ENCODE measurements around the gene TMEM247. TPM values are rescaled to one million over a fixed set of nuclear protein-coding genes. Genes with fewer than 3 reads are reported as not detected.

Gene TMEM247
- total RNA-seq, 1 donor from 2014 or later, result not detected

DNA sequence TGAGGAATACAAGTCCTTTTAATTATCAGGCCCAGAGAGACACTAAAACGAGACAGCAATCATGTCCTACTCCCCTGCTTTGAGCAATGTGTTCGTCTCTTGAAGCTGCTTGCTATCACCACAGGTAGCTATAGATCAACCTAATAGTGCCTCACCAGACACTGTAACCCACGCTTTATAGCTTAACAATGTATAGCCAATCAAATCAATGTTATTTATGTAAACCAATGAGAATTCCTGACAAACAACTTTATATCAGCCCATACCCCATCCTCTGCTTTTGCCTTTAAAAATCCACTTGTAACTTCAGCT is 26.1 kb downstream of the TMEM247 start:
- H3K27me3 Mint-ChIP-seq, result peaks cover 7% of the 10 kb centered on the region
- TF ChIP-seq, protein P1, sequence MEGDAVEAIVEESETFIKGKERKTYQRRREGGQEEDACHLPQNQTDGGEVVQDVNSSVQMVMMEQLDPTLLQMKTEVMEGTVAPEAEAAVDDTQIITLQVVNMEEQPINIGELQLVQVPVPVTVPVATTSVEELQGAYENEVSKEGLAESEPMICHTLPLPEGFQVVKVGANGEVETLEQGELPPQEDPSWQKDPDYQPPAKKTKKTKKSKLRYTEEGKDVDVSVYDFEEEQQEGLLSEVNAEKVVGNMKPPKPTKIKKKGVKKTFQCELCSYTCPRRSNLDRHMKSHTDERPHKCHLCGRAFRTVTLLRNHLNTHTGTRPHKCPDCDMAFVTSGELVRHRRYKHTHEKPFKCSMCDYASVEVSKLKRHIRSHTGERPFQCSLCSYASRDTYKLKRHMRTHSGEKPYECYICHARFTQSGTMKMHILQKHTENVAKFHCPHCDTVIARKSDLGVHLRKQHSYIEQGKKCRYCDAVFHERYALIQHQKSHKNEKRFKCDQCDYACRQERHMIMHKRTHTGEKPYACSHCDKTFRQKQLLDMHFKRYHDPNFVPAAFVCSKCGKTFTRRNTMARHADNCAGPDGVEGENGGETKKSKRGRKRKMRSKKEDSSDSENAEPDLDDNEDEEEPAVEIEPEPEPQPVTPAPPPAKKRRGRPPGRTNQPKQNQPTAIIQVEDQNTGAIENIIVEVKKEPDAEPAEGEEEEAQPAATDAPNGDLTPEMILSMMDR (conservative IDR thresholded peaks at IDR 0.05), result no peak
- H3K9me3 Mint-ChIP-seq, result peaks cover 4% of the 10 kb centered on the region
- no peaks in the 10 kb centered on the region for H3K4me1 Mint-ChIP-seq (ENCODE audit: unreplicated experiment)
- no peak for DNase-seq (ENCODE audit: extremely low spot score, unreplicated experiment)
- H3K36me3 Mint-ChIP-seq, result no peaks in the 10 kb centered on the region
- H3K27ac Mint-ChIP-seq, result no peak overlapping the region
- H3K4me3 Mint-ChIP-seq, result no peak overlapping the region

DNA sequence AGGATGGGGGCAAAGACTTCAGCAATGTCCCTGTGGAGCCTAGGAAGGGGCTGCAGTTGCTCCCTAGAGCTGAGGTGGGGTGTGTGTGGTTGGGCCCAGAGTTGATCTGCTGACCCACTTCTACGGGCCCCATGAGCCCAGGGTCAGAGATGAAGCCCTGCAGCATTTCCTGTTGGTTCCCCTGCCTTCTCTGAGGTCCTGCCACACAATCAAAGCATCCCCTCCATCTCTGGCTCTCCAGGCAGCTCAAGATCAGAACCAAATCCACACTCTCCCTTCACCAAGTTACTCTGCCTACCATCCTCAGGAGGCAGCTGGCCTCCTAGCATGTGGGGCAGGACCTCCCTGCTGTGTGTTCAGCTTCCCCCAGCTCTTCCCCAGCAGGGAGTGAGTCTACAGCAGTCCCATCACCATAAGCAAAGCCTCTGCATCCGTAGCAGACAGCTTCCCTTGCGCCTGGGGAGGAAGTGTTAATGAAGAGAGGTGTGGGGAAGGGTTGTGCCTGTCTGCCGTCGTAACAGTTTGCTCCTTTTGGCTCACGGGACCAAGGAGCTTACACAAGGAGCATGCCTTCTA is 26.9 kb downstream of the TMEM247 start:
- peaks cover 7% of the 10 kb centered on the region for H3K27me3 Mint-ChIP-seq
- DNase-seq (ENCODE audit: extremely low spot score, unreplicated experiment), result no peak
- H3K4me1 Mint-ChIP-seq (ENCODE audit: unreplicated experiment), result no peaks in the 10 kb centered on the region
- no peak overlapping the region for H3K4me3 Mint-ChIP-seq
- H3K27ac Mint-ChIP-seq, result no peak overlapping the region
- no peaks in the 10 kb centered on the region for H3K36me3 Mint-ChIP-seq
- H3K9me3 Mint-ChIP-seq, result peaks cover 4% of the 10 kb centered on the region
- TF ChIP-seq, protein P1 (conservative IDR thresholded peaks at IDR 0.05), result no peak

DNA sequence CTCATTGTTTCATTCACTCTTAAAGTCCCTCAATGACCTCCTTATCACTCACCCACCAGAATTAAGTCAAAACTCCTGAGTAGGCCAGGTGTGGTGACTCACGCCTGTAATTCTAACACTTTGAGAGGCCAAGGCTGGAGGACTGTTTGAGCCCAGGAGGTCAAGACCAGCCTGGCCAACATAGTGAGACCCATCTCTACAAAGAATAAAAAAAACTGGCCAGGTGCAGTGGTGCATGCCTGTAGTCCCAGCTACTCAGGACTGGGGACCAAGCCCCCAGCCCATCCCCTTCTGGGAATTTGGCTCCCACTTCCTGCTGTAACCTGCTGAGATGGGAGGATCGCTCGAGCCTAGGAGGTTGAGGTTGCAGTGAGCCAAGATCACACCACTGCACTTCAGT is 28.9 kb downstream of the TMEM247 start:
- Mint-ChIP-seq H3K4me3 (no peak overlapping the region), H3K27ac (no peak overlapping the region), H3K36me3 (no peaks in the 10 kb centered on the region), H3K4me1 (ENCODE audit: unreplicated experiment) (no peaks in the 10 kb centered on the region), H3K27me3 (peaks cover 7% of the 10 kb centered on the region), H3K9me3 (peaks cover 4% of the 10 kb centered on the region)
- DNase-seq (ENCODE audit: extremely low spot score, unreplicated experiment), result no peak
- TF ChIP-seq, protein P1 (conservative IDR thresholded peaks at IDR 0.05), result no peak

DNA sequence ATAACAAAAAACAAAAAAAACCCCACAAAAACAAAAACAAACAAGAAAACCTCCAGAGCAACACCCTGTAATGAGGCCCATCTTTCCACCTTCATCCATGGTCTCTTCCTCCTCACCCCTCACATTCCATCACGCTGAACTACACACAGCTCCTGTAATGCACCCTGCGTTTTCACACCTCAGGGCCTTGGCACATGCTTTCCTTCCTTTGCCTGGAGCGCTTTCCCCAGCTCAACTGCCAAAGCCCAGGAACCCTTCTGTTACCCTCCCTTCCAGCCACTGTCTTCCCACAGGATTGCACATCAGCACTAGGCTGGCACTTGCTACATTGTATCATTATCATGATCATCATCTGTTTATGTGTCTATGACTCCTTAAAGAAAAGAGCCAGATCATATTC is 29.4 kb downstream of the TMEM247 start:
- Mint-ChIP-seq H3K4me1 (ENCODE audit: unreplicated experiment) (no peaks in the 10 kb centered on the region), H3K27me3 (peaks cover 7% of the 10 kb centered on the region), H3K4me3 (no peak overlapping the region), H3K27ac (no peak overlapping the region), H3K36me3 (no peaks in the 10 kb centered on the region), H3K9me3 (peaks cover 4% of the 10 kb centered on the region)
- TF ChIP-seq, protein P1 (conservative IDR thresholded peaks at IDR 0.05), result no peak
- DNase-seq (ENCODE audit: extremely low spot score, unreplicated experiment), result no peak

DNA sequence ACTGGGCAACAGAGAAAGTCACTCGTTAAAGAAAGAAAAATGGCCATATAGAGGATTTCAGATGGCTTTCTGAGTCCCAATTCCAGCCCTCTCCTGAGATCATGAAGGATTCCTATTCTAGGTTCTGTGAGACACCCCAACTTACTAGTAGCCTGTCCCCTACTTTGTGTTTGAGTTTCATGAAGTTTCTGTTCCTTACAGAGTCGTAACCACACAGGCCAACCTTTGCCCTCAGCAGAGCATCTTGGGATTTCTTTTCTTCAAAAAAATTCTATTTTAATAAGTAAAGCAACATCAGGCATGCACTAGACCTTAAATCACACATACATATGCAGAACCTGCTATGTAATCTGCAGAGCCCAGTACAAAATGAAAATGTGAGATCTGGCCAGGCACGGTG is 30.4 kb downstream of the TMEM247 start:
- TF ChIP-seq, protein P1 (conservative IDR thresholded peaks at IDR 0.05), result no peak

More for the DNA sequence above, 30.4 kb downstream of the TMEM247 start:
- Mint-ChIP-seq H3K4me1 (ENCODE audit: unreplicated experiment) (no peaks in the 10 kb centered on the region), H3K36me3 (no peaks in the 10 kb centered on the region), H3K27ac (no peak overlapping the region), H3K27me3 (peaks cover 7% of the 10 kb centered on the region), H3K4me3 (no peak overlapping the region), H3K9me3 (peaks cover 9% of the 10 kb centered on the region)
- no peak for DNase-seq (ENCODE audit: extremely low spot score, unreplicated experiment)

Data from type B pancreatic cell (in vitro differentiated cells).